Testis (tissue), 2 donors: ENCODE data around the gene GNA14.

Experiments used
- CTCF ChIP-seq, 3 experiments: fragments of 450-650 bp in 2 of 3; fragments of 200-600 bp in 1 of 3; sonication (generic) in 1 of 3; IDR thresholded peaks; one replicate each; pipeline ENCODE4 v1.5.1; 2016 to 2019; ENCODE audit warnings: antibody characterized with exemption in 3 of 3, mild to moderate bottlenecking in 2 of 3, moderate library complexity in 1 of 3
- POLR2A ChIP-seq: fragments of 450-650 bp; IDR thresholded peaks from one replicate; pipeline ENCODE4 v1.6.1; 2017; ENCODE audit warnings: antibody characterized with exemption, mild to moderate bottlenecking, moderate library complexity

GRCh38 chr9:77667151-77667550, 19.0 kb upstream of the GNA14 start:
- no peak for TF ChIP-seq POLR2A
- no peak for TF ChIP-seq CTCF (IDR thresholded peaks at IDR 0.05)
